Liver (tissue), 9 donors: ENCODE data around the gene DNAH17. TPM values are rescaled to one million over a fixed set of nuclear protein-coding genes. Genes with fewer than 3 reads are reported as not detected.

ENCODE experiments used
- DNase-seq: peaks from one replicate; pipeline ENCODE4 v3.0.0-alpha.2; 2017; ENCODE audit warnings: low spot score
- H3K27ac ChIP-seq, 2 donors: one replicate each; pipeline ENCODE4 v1.7.0; 2013; ENCODE audit warnings: inconsistent platforms in 2 of 2, low read length in 2 of 2, control low read depth in 1 of 2, low read depth in 1 of 2, mild to moderate bottlenecking in 1 of 2
- H3K27me3 ChIP-seq, 4 donors: one replicate each; pipeline versions ENCODE4 v1.6.1 to v1.7.0; 2013; ENCODE audit warnings: low read length in 3 of 4, inconsistent platforms in 1 of 4, mild to moderate bottlenecking in 1 of 4, moderate library complexity in 1 of 4; ENCODE audit not compliant: control insufficient read depth in 4 of 4, insufficient read depth in 4 of 4
- H3K36me3 ChIP-seq, 4 donors: one replicate each; pipeline versions ENCODE4 v1.6.1 to v1.7.0; 2013; ENCODE audit warnings: low read length in 3 of 4, mild to moderate bottlenecking in 3 of 4, low read depth in 1 of 4, moderate library complexity in 1 of 4; ENCODE audit not compliant: control insufficient read depth in 4 of 4, insufficient read depth in 3 of 4
- H3K4me1 ChIP-seq, 4 donors: one replicate each; pipeline versions ENCODE4 v1.6.1 to v1.7.0; 2013; ENCODE audit warnings: low read length in 3 of 4, mild to moderate bottlenecking in 3 of 4, moderate library complexity in 1 of 4; ENCODE audit not compliant: control insufficient read depth in 4 of 4, insufficient read depth in 4 of 4
- H3K4me3 ChIP-seq, 3 donors: one replicate each; pipeline versions ENCODE4 v1.6.1 to v1.7.0; 2013; ENCODE audit warnings: low read length in 3 of 3, control low read depth in 1 of 3, low read depth in 1 of 3, mild to moderate bottlenecking in 1 of 3
- H3K9ac ChIP-seq, 2 donors: one replicate each; pipeline ENCODE4 v1.7.0; 2013; ENCODE audit warnings: low read length in 2 of 2, mild to moderate bottlenecking in 2 of 2, moderate library complexity in 2 of 2, control low read depth in 1 of 2, low read depth in 1 of 2
- H3K9me3 ChIP-seq, 4 donors: one replicate each; pipeline versions ENCODE4 v1.6.1 to v1.7.0; 2013; ENCODE audit warnings: low read length in 3 of 4; ENCODE audit not compliant: control insufficient read depth in 4 of 4
- ATF3 ChIP-seq: IDR thresholded peaks from 2 replicates; pipeline ENCODE4 v1.6.1; 2016; ENCODE audit warnings: antibody characterized with exemption
- EGR1 ChIP-seq, 2 donors: IDR thresholded peaks; 2 replicates each; pipeline ENCODE4 v1.6.1; 2016 to 2018; ENCODE audit warnings: antibody characterized with exemption in 2 of 2, low read depth in 2 of 2
- FOXA1 ChIP-seq: IDR thresholded peaks from 2 replicates; pipeline ENCODE4 v1.6.1; 2016; ENCODE audit warnings: antibody characterized with exemption
- FOXA2 ChIP-seq: IDR thresholded peaks from 2 replicates; pipeline ENCODE4 v1.6.1; 2016; ENCODE audit warnings: antibody characterized with exemption
- GABPA ChIP-seq, 2 donors: IDR thresholded peaks in 1 of 2; conservative IDR thresholded peaks in 1 of 2; 2 replicates each; pipeline ENCODE4 v1.6.1; 2016; ENCODE audit warnings: antibody characterized with exemption in 2 of 2, mild to moderate bottlenecking in 1 of 2, moderate library complexity in 1 of 2
- HNF4A ChIP-seq, 2 donors: conservative IDR thresholded peaks; 2 replicates each; pipeline ENCODE4 v1.6.1; 2016; ENCODE audit warnings: antibody characterized with exemption in 2 of 2, mild to moderate bottlenecking in 2 of 2
- HNF4G ChIP-seq: IDR thresholded peaks from 2 replicates; pipeline ENCODE4 v1.6.1; 2016; ENCODE audit warnings: antibody characterized with exemption
- JUND ChIP-seq, 2 donors: IDR thresholded peaks; 2 replicates each; pipeline ENCODE4 v1.6.1; 2016; ENCODE audit warnings: antibody characterized with exemption in 2 of 2
- NR2F2 ChIP-seq: IDR thresholded peaks from 2 replicates; pipeline ENCODE4 v1.6.1; 2016; ENCODE audit warnings: antibody characterized with exemption
- RAD21 ChIP-seq, 2 donors: IDR thresholded peaks; 2 replicates each; pipeline ENCODE4 v1.6.1; 2016; ENCODE audit warnings: antibody characterized with exemption in 2 of 2, mild to moderate bottlenecking in 2 of 2
- RXRA ChIP-seq, 2 donors: IDR thresholded peaks; 2 replicates each; pipeline ENCODE4 v1.6.1; 2017 to 2018; ENCODE audit warnings: antibody characterized with exemption in 2 of 2, mild to moderate bottlenecking in 1 of 2
- SP1 ChIP-seq: IDR thresholded peaks from 2 replicates; pipeline ENCODE4 v1.6.1; 2018; ENCODE audit warnings: antibody characterized with exemption, mild to moderate bottlenecking
- WGBS: extraction: QIAGEN DNeasy Blood & Tissue Kit; methylation state at CpG from one replicate; pipeline ENCODE4 v1.1.7; 2013; 5-methylcytosine and 5-hydroxymethylcytosine counted together
- polyA plus RNA-seq, 2 donors: library from polyadenylated mRNA; stranded (reverse) in 1 of 2; unstranded in 1 of 2; fragments of 200-250 nt in 1 of 2; fragments of >200 nt in 1 of 2; fragmentation: Nextera tagmentation in 1 of 2; extraction: Ambion mirVana in 1 of 2; gene quantifications; one replicate each; pipeline versions ENCODE4 v1.2.1 to v1.2.3, GENCODE V29; 2013 to 2015
- total RNA-seq, 2 donors: library from RNA; depleted of rRNA; stranded (reverse); fragments of >200 nt; gene quantifications; one replicate each; pipeline ENCODE4 v1.2.3, GENCODE V29; 2014
- TF ChIP-seq, protein P1 (sequence below): IDR thresholded peaks from 2 replicates; pipeline ENCODE4 v1.6.1; 2016; ENCODE audit warnings: antibody characterized with exemption
- TF ChIP-seq, protein P2 (sequence below): IDR thresholded peaks from 2 replicates; pipeline ENCODE4 v1.6.1; 2016; ENCODE audit warnings: antibody characterized with exemption, mild to moderate bottlenecking
- TF ChIP-seq, protein P3 (sequence below): fragments of 150-350 bp; IDR thresholded peaks from 2 replicates; pipeline ENCODE4 v1.5.1; 2017; ENCODE audit warnings: improper control_type of control experiment, low read depth, low read length; ENCODE audit not compliant: missing input control
- donor health status: healthy.
- donor health status: healthy.
- donor health status: healthy.
- donor health status: healthy.
- donor health status: healthy.

Gene DNAH17
- total and polyA plus RNA-seq, 4 donors: 0.09 to 0.79 TPM; not detected in 2

DNA sequence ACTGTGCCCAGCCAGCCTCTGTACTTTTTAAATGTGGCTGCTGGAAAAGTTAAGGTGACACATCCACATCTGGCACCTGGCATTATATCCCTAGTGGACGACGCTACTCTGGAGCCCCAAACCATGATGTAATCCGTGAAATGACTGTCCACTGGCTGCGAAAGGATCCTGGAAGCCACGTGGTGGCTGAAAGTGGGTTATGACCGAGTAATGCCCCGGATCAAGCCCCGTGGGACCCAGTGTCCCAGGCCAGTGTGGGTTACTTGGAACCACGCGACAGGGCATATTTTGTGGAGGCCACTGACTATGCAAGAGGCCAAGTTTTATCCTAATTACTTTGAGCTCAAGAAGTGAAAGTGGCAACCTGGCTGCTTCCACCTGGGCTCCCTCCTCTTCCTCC lies 119.1 kb downstream of the DNAH17 start:
- H3K27ac ChIP-seq: no peak overlapping the region
- 85% methylated on average over 10 of the region's 10 CpGs for WGBS

GRCh38 chr17:78454346-78454745 lies 122.8 kb downstream of the DNAH17 start:
- no peaks in the 10 kb centered on the region for H3K36me3 ChIP-seq
- H3K9ac ChIP-seq: no peak overlapping the region
- no peaks in the 10 kb centered on the region for H3K4me1 ChIP-seq
- no peak overlapping the region for H3K27ac ChIP-seq
- no peak for TF ChIP-seq RAD21 (IDR thresholded peaks at IDR 0.05)
- TF ChIP-seq HNF4A (conservative IDR thresholded peaks at IDR 0.05): no peak
- TF ChIP-seq ATF3: no peak
- no peak for TF ChIP-seq HNF4G
- no peak for TF ChIP-seq GABPA (IDR thresholded peaks at IDR 0.05 in 1 of 2, conservative IDR thresholded peaks at IDR 0.05 in 1 of 2)
- no peak for TF ChIP-seq NR2F2
- no peak for TF ChIP-seq FOXA2
- no peak for TF ChIP-seq SP1
- TF ChIP-seq, protein P1, sequence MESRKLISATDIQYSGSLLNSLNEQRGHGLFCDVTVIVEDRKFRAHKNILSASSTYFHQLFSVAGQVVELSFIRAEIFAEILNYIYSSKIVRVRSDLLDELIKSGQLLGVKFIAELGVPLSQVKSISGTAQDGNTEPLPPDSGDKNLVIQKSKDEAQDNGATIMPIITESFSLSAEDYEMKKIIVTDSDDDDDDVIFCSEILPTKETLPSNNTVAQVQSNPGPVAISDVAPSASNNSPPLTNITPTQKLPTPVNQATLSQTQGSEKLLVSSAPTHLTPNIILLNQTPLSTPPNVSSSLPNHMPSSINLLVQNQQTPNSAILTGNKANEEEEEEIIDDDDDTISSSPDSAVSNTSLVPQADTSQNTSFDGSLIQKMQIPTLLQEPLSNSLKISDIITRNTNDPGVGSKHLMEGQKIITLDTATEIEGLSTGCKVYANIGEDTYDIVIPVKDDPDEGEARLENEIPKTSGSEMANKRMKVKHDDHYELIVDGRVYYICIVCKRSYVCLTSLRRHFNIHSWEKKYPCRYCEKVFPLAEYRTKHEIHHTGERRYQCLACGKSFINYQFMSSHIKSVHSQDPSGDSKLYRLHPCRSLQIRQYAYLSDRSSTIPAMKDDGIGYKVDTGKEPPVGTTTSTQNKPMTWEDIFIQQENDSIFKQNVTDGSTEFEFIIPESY: no peak
- TF ChIP-seq RXRA (IDR thresholded peaks at IDR 0.05): no peak
- TF ChIP-seq EGR1 (IDR thresholded peaks at IDR 0.05; ENCODE audit: low read depth in 2 of 2): no peak
- TF ChIP-seq JUND (IDR thresholded peaks at IDR 0.05): no peak
- DNase-seq: no peak
- no peaks in the 10 kb centered on the region for H3K9me3 ChIP-seq
- H3K27me3 ChIP-seq: peaks cover 0 to 2% (median under 1%) of the 10 kb centered on the region in 4 donors
- no peak overlapping the region for H3K4me3 ChIP-seq
- WGBS: 94% methylated on average over 20 of the region's 20 CpGs

More for the DNA sequence above, 119.1 kb downstream of the DNAH17 start:
- H3K4me1 ChIP-seq: no peaks in the 10 kb centered on the region
- H3K36me3 ChIP-seq: no peaks in the 10 kb centered on the region
- TF ChIP-seq FOXA1 (no peak), EGR1 (IDR thresholded peaks at IDR 0.05; ENCODE audit: low read depth in 2 of 2) (no peak), HNF4G (no peak), HNF4A (conservative IDR thresholded peaks at IDR 0.05) (no peak), NR2F2 (no peak)
- TF ChIP-seq, protein P2, sequence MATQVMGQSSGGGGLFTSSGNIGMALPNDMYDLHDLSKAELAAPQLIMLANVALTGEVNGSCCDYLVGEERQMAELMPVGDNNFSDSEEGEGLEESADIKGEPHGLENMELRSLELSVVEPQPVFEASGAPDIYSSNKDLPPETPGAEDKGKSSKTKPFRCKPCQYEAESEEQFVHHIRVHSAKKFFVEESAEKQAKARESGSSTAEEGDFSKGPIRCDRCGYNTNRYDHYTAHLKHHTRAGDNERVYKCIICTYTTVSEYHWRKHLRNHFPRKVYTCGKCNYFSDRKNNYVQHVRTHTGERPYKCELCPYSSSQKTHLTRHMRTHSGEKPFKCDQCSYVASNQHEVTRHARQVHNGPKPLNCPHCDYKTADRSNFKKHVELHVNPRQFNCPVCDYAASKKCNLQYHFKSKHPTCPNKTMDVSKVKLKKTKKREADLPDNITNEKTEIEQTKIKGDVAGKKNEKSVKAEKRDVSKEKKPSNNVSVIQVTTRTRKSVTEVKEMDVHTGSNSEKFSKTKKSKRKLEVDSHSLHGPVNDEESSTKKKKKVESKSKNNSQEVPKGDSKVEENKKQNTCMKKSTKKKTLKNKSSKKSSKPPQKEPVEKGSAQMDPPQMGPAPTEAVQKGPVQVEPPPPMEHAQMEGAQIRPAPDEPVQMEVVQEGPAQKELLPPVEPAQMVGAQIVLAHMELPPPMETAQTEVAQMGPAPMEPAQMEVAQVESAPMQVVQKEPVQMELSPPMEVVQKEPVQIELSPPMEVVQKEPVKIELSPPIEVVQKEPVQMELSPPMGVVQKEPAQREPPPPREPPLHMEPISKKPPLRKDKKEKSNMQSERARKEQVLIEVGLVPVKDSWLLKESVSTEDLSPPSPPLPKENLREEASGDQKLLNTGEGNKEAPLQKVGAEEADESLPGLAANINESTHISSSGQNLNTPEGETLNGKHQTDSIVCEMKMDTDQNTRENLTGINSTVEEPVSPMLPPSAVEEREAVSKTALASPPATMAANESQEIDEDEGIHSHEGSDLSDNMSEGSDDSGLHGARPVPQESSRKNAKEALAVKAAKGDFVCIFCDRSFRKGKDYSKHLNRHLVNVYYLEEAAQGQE: no peak
- TF ChIP-seq, protein P3, sequence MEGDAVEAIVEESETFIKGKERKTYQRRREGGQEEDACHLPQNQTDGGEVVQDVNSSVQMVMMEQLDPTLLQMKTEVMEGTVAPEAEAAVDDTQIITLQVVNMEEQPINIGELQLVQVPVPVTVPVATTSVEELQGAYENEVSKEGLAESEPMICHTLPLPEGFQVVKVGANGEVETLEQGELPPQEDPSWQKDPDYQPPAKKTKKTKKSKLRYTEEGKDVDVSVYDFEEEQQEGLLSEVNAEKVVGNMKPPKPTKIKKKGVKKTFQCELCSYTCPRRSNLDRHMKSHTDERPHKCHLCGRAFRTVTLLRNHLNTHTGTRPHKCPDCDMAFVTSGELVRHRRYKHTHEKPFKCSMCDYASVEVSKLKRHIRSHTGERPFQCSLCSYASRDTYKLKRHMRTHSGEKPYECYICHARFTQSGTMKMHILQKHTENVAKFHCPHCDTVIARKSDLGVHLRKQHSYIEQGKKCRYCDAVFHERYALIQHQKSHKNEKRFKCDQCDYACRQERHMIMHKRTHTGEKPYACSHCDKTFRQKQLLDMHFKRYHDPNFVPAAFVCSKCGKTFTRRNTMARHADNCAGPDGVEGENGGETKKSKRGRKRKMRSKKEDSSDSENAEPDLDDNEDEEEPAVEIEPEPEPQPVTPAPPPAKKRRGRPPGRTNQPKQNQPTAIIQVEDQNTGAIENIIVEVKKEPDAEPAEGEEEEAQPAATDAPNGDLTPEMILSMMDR: no peak
- no peaks in the 10 kb centered on the region for H3K9me3 ChIP-seq
- H3K9ac ChIP-seq: no peak overlapping the region
- DNase-seq: no peak
- no peak overlapping the region for H3K4me3 ChIP-seq
- H3K27me3 ChIP-seq: peaks cover 0 to 2% (median under 1%) of the 10 kb centered on the region in 4 donors
